Ramos (cell line): Measurements from ENCODE around the gene OR2T35.
"Not testable (repeated sequence)": the region's sequence is repeated elsewhere in the genome, so short reads cannot be mapped to it uniquely, and the experiment has no call there.

ENCODE experiments used
- in situ Hi-C: fragments of 300-500 bp; cut with MboI; formaldehyde crosslinking; loops from one replicate; pipeline ENCODE4 v1.14.3; 2022; ENCODE audit warnings: low sequenced_read_pairs; ENCODE audit not compliant: unreplicated experiment

OR2T35 gene, protein sequence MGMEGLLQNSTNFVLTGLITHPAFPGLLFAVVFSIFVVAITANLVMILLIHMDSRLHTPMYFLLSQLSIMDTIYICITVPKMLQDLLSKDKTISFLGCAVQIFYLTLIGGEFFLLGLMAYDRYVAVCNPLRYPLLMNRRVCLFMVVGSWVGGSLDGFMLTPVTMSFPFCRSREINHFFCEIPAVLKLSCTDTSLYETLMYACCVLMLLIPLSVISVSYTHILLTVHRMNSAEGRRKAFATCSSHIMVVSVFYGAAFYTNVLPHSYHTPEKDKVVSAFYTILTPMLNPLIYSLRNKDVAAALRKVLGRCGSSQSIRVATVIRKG

GRCh38 chr1:248645178-248645577 is at the start of gene OR2T35:
Gene OR2T35, minus strand, starts transcription at chr1:248645278. Its CDS starts 6,020 bp downstream, at chr1:248639258.
- in situ Hi-C loops = not testable (repeated sequence)

- in situ Hi-C loops = no loop called here
These were observed 46.6 kb upstream of the OR2T35 start for GRCh38 chr1:248691567-248692155.

DNA sequence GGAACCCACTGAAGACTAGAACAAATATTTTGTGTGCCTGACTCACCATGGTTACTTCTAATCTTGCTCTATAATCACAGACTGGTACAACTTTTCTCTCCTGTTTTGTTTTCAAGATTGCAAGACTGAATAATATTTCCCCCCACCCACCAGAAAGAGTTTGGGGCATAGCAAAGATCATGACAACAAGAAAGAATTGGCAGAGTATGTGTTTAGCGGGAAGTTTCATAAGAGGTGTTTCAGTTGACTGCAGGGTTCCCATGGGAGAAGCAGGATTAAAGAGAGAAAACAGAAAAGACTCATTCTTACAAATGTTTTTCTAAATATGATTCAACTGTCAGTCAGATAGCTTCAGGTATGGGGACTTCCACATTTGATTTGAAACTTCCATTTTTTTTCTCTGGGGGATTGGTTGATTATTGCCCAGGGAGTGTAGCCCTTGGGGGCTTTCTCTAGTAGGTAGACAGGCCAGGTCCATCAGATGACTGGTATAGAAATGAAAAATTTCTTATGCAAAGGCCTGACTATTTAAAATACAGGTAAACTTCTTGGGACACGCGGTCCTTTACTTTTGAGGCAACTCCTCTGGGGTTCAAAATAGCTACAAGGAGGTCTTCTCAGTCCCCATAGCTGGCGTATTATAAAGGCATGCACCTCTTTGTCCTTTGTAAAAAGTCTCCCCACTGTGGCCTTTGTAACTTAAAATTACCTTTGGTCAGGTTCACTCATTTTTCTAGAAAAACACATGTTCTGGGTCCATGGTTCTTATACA is 43.6 kb upstream of the OR2T35 start:
- in situ Hi-C loops = no loop called here

DNA sequence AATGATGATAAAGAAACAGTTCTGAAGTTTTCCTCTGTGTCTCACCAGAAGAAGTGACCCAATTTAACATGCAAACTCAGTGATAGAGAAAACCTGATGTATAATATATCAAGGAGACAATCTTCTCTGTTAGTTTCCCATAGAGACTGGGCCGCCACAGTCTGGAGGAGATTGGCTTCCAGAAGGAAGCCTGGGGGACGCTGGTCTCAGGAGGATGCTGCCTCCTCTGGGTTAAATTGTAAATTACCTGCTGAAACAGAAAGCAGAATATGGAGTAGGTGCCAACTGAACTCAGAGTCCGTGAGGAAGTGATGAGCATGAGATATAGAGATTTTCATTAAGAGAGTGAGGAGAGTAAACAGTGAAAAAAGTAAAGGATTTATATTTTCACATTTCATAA is 41.7 kb upstream of the OR2T35 start:
- in situ Hi-C loops = no loop called here

DNA sequence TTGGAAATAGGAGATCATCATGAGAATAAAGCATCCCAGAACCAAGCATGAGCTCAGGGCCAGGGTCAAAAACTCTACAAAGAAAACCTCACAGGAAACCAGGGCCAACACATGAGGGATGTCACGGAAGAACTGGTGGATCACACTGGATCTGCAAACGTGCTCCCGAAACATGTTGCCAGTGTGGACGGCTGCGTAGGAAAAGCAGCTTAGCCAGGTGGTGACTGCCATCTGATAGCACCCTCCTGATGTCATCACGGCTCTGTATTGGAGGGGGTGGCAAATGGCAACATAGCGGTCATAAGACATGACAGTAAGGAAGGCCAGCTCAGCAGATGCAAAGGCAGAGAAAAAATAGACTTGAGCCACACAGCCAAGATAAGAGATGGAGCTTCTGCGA is 36.6 kb upstream of the OR2T35 start:
- in situ Hi-C loops = no loop called here

GRCh38 chr1:248670003-248670402 is 24.9 kb upstream of the OR2T35 start:
- in situ Hi-C loops = no loop called here

DNA sequence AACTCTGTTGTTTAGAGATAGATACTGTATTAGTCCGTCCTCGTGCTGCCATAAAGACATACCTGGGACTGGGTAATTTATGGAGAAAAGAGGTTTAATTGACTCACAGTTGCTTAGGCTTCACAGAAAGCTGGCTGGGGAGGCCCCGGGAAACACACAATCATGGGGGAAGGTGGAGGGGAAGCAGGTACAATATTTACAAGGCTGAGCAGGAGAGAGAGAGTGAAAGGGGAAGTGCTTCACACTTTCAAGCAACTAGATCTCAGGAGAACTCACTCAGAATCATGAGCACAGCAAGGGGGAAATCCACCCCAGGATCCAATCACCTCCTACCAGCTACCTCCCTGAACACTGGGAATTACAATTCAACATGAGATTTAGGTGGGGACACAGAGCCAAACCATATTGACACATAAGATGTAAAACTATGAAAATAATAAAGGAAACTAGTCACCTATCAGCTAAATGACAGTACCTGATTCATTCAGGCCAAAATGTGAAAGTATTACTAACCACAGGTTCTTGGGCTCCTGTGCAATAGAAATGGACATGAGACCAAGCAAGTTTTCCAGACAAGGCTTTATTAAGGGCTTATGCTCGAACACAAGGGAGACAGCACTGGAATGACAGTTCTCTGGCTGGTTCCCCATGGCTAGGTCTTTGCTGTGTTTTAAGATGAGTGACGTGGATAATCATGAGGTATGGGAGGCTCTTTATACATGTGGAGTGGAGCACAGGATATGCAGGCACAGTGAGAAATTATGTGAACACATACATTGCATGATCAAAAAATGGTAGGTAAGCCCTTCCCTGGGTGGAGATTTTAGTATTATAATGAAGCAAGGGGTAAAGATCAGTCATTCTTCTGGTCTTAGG is 18.6 kb upstream of the OR2T35 start:
- in situ Hi-C loops = not testable (repeated sequence)

GRCh38 chr1:248656797-248657196 is 11.7 kb upstream of the OR2T35 start:
- in situ Hi-C loops = not testable (repeated sequence)

DNA sequence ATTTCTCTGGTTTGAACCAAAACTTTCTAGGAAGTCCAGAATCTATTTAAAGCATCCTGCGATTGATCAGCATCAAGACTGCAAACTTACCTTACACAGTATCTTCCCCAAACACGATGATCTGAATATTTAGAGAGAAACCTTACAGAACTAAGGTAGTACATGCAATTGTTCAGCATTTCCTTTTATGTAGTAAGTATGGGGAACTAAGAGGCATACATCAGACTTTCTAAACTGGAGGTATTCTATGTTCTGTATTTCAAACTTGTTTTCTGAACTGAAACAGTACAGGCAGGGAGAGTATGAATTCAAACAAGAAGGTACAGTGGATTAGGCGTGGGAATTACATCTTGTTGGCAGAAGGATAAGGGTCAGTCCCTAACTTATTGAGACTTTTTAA is 10.3 kb upstream of the OR2T35 start, which contains the start of gene OR2T27:
Gene OR2T27 (minus strand): TSS at position 175 of the 400 bp plus-strand sequence. CDS start 4,644 bp downstream, outside the sequence.
- in situ Hi-C loops = not testable (repeated sequence)

DNA sequence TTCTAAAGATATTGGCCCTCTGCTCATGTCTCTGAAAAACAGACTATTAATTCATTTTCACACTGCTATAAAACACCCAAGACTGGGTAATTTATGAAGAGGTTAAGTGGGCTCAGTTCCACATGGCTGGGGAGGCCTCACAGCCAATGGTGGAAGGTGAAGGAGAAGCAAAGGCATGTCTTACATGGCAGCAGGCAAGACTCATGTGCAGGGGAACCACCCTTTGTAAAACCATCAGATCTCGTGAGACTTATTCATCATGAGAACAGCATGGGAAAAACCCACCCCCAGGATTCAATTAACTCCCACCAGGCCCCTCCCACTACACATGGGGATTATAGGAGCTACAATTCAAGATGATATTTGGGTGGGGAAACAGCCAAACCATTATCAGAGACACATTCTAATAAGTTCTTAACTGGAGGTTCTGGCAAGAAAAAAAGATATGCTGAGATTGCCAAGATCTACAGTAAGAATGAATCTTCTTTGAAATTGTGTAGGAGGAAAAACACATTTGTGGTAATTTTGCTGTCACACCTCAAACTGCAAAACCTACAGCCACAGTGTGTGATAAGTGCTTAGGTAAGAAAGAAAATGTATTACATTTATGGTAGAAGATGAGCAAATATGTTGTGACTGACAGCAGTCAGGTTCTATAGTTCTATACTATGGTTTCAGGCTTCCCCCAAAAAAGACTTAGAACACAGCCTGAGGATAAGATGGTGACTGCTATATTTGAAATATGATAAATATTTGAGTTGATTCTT is 3.9 kb upstream of the OR2T35 start:
- in situ Hi-C loops = not testable (repeated sequence)

GRCh38 chr1:248642971-248643651 is 2.0 kb downstream of the OR2T35 start:
- in situ Hi-C loops = not testable (repeated sequence)

- in situ Hi-C loops = not testable (repeated sequence)
These were observed 3.5 kb downstream of the OR2T35 start for GRCh38 chr1:248641583-248641982.

DNA sequence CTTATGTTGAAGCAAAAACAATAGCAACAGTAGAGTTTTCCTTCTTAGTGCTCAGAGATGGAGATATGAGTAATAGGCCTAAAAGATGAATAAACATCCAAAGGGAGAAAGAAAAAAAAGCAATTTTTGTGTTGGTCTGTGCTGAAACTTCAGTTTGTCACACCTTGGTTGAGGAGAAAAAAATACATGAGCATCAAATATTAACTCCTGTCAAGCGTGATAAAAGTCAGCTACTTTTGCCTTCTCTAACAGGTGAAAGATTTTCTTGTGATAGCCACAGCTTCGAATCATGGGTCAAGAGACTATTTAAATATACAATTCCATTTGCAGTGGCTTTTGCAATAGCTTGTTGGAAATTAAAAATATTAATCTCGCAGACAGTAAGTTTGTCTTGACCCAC is 4.2 kb downstream of the OR2T35 start:
- in situ Hi-C loops = not testable (repeated sequence)

GRCh38 chr1:248639652-248640051 is 5.4 kb downstream of the OR2T35 start:
- in situ Hi-C loops = not testable (repeated sequence)

GRCh38 chr1:248636612-248637011 is 8.5 kb downstream of the OR2T35 start:
- in situ Hi-C loops = not testable (repeated sequence)

- in situ Hi-C loops = not testable (repeated sequence)
These were observed 10.1 kb downstream of the OR2T35 start, which contains the start of gene OR2T11 for GRCh38 chr1:248634991-248635390. Gene OR2T11, minus strand, starts transcription at chr1:248635091. Its CDS starts 7,963 bp downstream, at chr1:248627128.

- in situ Hi-C loops = no loop called here
These were observed 13.6 kb downstream of the OR2T35 start for GRCh38 chr1:248631354-248632008.

DNA sequence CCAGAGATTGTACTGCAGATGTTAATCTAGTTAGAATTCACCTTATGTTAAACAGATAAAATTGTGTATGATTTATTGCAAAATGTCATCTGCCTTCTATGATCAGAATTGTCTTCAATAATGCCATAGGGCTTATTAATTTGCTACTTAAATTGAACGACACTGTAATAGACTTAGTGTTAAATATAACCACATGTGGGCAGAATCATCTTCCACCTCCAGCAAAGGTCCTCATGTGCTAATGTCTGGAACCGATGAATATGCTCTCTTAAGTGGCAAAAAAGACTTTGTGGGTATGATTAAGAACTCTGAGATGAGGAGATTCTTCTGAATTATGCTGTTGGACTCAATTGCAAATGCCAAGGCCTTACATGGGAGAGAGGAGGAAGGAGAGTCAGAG is 14.5 kb downstream of the OR2T35 start:
- in situ Hi-C loops = no loop called here
